Adrenal gland (tissue), 5 donors: ENCODE data around the gene SPAG16.

Experiments
- POLR2A ChIP-seq, 2 donors: fragments of 450-650 bp; IDR thresholded peaks; one replicate each; pipeline ENCODE4 v1.6.1; 2017; ENCODE audit warnings: antibody characterized with exemption in 2 of 2, mild to moderate bottlenecking in 2 of 2, moderate library complexity in 1 of 2
- TF ChIP-seq, protein P1 (sequence below), 6 experiments: fragments of 450-650 bp in 4 of 6; fragments of 200-600 bp in 2 of 6; sonication (generic) in 1 of 6; IDR thresholded peaks; 1 replicate in 5 of 6; 2 replicates in 1 of 6; pipeline versions ENCODE4 v1.5.1 to v1.8.0; 2016 to 2021; ENCODE audit warnings: antibody characterized with exemption in 6 of 6, mild to moderate bottlenecking in 2 of 6, moderate library complexity in 1 of 6
- donor health status: DM: no; HTN: no; CAD: no.

DNA sequence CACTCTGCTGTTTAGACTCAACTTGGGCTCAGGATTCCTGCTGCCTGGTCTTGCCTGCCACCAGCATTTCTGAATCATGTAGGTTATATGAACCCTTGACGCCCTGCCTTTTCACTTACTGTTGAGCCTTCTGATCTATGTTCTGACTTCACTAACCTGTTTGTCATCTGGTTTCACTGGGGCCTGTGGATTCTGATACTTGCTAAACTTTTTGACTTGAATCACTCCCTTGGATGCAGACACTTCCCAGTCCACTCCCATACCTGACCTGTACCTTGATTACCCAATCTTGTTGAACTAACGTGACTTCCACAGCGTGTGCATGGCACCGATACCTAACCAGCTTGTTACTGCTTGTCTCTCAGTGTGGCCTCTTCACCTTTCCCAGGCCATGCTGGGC, 35.6 kb upstream of the SPAG16 start:
- TF ChIP-seq, protein P1, sequence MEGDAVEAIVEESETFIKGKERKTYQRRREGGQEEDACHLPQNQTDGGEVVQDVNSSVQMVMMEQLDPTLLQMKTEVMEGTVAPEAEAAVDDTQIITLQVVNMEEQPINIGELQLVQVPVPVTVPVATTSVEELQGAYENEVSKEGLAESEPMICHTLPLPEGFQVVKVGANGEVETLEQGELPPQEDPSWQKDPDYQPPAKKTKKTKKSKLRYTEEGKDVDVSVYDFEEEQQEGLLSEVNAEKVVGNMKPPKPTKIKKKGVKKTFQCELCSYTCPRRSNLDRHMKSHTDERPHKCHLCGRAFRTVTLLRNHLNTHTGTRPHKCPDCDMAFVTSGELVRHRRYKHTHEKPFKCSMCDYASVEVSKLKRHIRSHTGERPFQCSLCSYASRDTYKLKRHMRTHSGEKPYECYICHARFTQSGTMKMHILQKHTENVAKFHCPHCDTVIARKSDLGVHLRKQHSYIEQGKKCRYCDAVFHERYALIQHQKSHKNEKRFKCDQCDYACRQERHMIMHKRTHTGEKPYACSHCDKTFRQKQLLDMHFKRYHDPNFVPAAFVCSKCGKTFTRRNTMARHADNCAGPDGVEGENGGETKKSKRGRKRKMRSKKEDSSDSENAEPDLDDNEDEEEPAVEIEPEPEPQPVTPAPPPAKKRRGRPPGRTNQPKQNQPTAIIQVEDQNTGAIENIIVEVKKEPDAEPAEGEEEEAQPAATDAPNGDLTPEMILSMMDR (IDR thresholded peaks at IDR 0.05): no peak
- TF ChIP-seq POLR2A (IDR thresholded peaks at IDR 0.05): no peak
